Panc1 (cell line): ENCODE measurements around the gene HYDIN. TPM values are rescaled to one million over a fixed set of nuclear protein-coding genes. Genes with fewer than 3 reads are reported as not detected.
"Not testable (repeated sequence)": the region's sequence is repeated elsewhere in the genome, so short reads cannot be mapped to it uniquely, and the experiment has no call there.

Source experiments
- ATAC-seq: fragments of 200-7000 bp; cut with Tn5 transposase; 2 replicates; pipeline ENCODE4 v1.9.1; 2020; ENCODE audit warnings: mild to moderate bottlenecking, moderate library complexity
- BruUV-seq: library from RNA; stranded (reverse); fragments of 400-500 nt; replicated peaks from 2 replicates; lab custom pipeline; 2021; lab: Mats Ljungman, UMichigan
- CTCF ChIA-PET: fragments of 300-600 bp; sonication (Branson Sonifier 250); formaldehyde crosslinking; loops from one replicate; lab custom pipeline; 2022; ENCODE audit warnings: antibody characterized with exemption; lab: Charles Lee
- POLR2A ChIA-PET: fragments of 300-600 bp; sonication (Branson Sonifier 250); formaldehyde crosslinking; loops from one replicate; lab custom pipeline; 2022; ENCODE audit warnings: antibody characterized with exemption; lab: Charles Lee
- DNase-seq: peaks from one replicate; pipeline ENCODE4 v3.0.0-alpha.2; 2010; ENCODE audit warnings: low read depth, low spot score
- H3K27ac ChIP-seq: 2 replicates; pipeline ENCODE4 v1.5.1; 2011; ENCODE audit warnings: mild to moderate bottlenecking, low read length, inconsistent platforms
- H3K27me3 ChIP-seq: fragments of 200-500 bp; sonication (Bioruptor generic); 2 replicates; pipeline ENCODE4 v1.6.0; 2014; ENCODE audit warnings: low read length, inconsistent platforms; ENCODE audit not compliant: control insufficient read depth, insufficient read depth
- H3K36me3 ChIP-seq: fragments of 200-500 bp; sonication (Bioruptor generic); 2 replicates; pipeline ENCODE4 v1.5.1; 2014; ENCODE audit warnings: inconsistent platforms, mild to moderate bottlenecking, low read length, moderate library complexity; ENCODE audit not compliant: control insufficient read depth, insufficient read depth
- H3K4me1 ChIP-seq: 2 replicates; pipeline ENCODE4 v1.5.1; 2011; ENCODE audit warnings: inconsistent platforms, mild to moderate bottlenecking, low read length, moderate library complexity; ENCODE audit not compliant: control insufficient read depth, insufficient read depth
- H3K4me3 ChIP-seq, 2 experiments: 2 replicates each; pipeline ENCODE4 v1.5.1; 2011 to 2012; ENCODE audit warnings: low read depth in 2 of 2, low read length in 2 of 2, mild to moderate bottlenecking in 2 of 2, inconsistent platforms in 1 of 2, moderate library complexity in 1 of 2
- H3K9me3 ChIP-seq: fragments of 200-500 bp; sonication (Bioruptor generic); 2 replicates; pipeline ENCODE4 v1.5.1; 2014; ENCODE audit warnings: low read depth, mild to moderate bottlenecking, inconsistent platforms, low read length, moderate library complexity; ENCODE audit not compliant: control insufficient read depth, insufficient read depth
- CTCF ChIP-seq: fragments of 450-650 bp; IDR thresholded peaks from 2 replicates; pipeline ENCODE4 v1.5.1; 2017; ENCODE audit warnings: mild to moderate bottlenecking
- REST ChIP-seq, 2 experiments: IDR thresholded peaks; 2 replicates each; pipeline ENCODE4 v1.6.1; 2011 to 2012; ENCODE audit warnings: low read depth in 2 of 2, control low read depth in 1 of 2, low read length in 1 of 2, mild to moderate bottlenecking in 1 of 2, moderate library complexity in 1 of 2; ENCODE audit not compliant: insufficient read depth in 1 of 2
- in situ Hi-C: cut with HindIII; loops from 2 replicates; pipeline ENCODE4 v1.10.0; 2016; ENCODE audit warnings: low sequenced_read_pairs, low pct_unique_long_range_greater_than_20kb
- intact Hi-C: fragments of 100-400 bp; cut with micrococcal nuclease; formaldehyde crosslinking; loops from one replicate; pipeline ENCODE4 v1.10.0; 2022; ENCODE audit not compliant: unreplicated experiment
- total RNA-seq: library from RNA; stranded (reverse); gene quantifications from one replicate; pipeline ENCODE4 v1.2.1, GENCODE V29; 2021; ENCODE audit not compliant: unreplicated experiment

HYDIN gene
- total RNA-seq, 1 experiment from 2014 or later = 0.80 TPM

GRCh38 chr16:70822734-70823133, 407.8 kb downstream of the HYDIN start:
- H3K27me3 ChIP-seq, H3K4me1 ChIP-seq, H3K9me3 ChIP-seq, CTCF ChIA-PET, H3K4me3 ChIP-seq, intact Hi-C loops, H3K27ac ChIP-seq, in situ Hi-C loops, BruUV-seq, ATAC-seq, DNase-seq, POLR2A ChIA-PET, H3K36me3 ChIP-seq: not testable (repeated sequence)

GRCh38 chr16:70818088-70818487, 412.4 kb downstream of the HYDIN start:
- H3K36me3 ChIP-seq, H3K27ac ChIP-seq, H3K27me3 ChIP-seq, H3K9me3 ChIP-seq, POLR2A ChIA-PET, H3K4me3 ChIP-seq, ATAC-seq, intact Hi-C loops, BruUV-seq, DNase-seq, CTCF ChIA-PET, in situ Hi-C loops, H3K4me1 ChIP-seq: not testable (repeated sequence)

GRCh38 chr16:70809392-70810060, 421.0 kb downstream of the HYDIN start:
- in situ Hi-C loops = no loop called here

More at GRCh38 chr16:70809392-70810060, 421.0 kb downstream of the HYDIN start:
- intact Hi-C loops = no loop called here
- no peaks in the 10 kb centered on the region; the same call in 1 of the 2 replicates for H3K27me3 ChIP-seq
- H3K27ac ChIP-seq = no peak overlapping the region
- H3K4me3 ChIP-seq = no peak overlapping the region
- H3K4me1 ChIP-seq = no peaks in the 10 kb centered on the region
- no peaks in the 10 kb centered on the region for H3K9me3 ChIP-seq
- DNase-seq (no peak), ATAC-seq (no peak)
- TF ChIP-seq REST (IDR thresholded peaks at IDR 0.05; ENCODE audit: insufficient read depth in 1 of 2, low read depth in 2 of 2, low read length in 1 of 2) (no peak), CTCF (no peak)
- POLR2A ChIA-PET = no interaction called here
- CTCF ChIA-PET = no interaction called here
- no peaks in the 10 kb centered on the region for H3K36me3 ChIP-seq
- no TSS peak for BruUV-seq
